ENCODE measurements around the gene NFKB2. TPM values are rescaled to one million over a fixed set of nuclear protein-coding genes. Genes with fewer than 3 reads are reported as not detected.

NFKB2 gene
- total and polyA plus RNA-seq, 8 donors = 17.0 to 58.0 (median 26.5) TPM

GRCh38 chr10:102422545-102423129 lies 27.1 kb downstream of the NFKB2 start:
- Histone ChIP-seq H3K36me3 (peaks cover 0 to 7% (median 0%) of the 10 kb centered on the region in 3 donors), H3K9me3 (no peaks in the 10 kb centered on the region), H3K27me3 (no peaks in the 10 kb centered on the region), H3K4me1 (peaks cover 7 to 19% (median 12%) of the 10 kb centered on the region in 3 donors), H3K27ac (peak overlapping the region; percentile 86 to 93 (median 92)), H3K4me3 (peak overlapping the region; percentile 59 to 77 (median 74))
- intact Hi-C loops (cut with DNase I) = no loop called here
- peak; percentile 73 to 95 (median 88) for DNase-seq
- no peak for FAIRE-seq
- WGBS, 2 donors = 1 to 3% methylated on average over 28 of the region's 28 CpGs
- peak; percentile 53 to 71 (median 66) for ATAC-seq
- peak; percentile 64 to 78 (median 70) for TF ChIP-seq CTCF (IDR thresholded peaks at IDR 0.05)

- Histone ChIP-seq H3K9me3 (no peaks in the 10 kb centered on the region), H3K27ac (no peak overlapping the region), H3K36me3 (peaks cover 0 to 7% (median 0%) of the 10 kb centered on the region in 3 donors), H3K27me3 (no peaks in the 10 kb centered on the region), H3K4me3 (peak overlapping the region in 2 of 4 donors; percentile 59 to 72), H3K4me1 (peaks cover 7 to 19% (median 12%) of the 10 kb centered on the region in 3 donors)
- DNase-seq (peak in 1 of 6 donors; percentile 58), FAIRE-seq (no peak), ATAC-seq (no peak)
- WGBS, 2 donors = 82 to 90% methylated on average over 13 of the region's 13 CpGs
- intact Hi-C loops (cut with DNase I) = no loop called here
- TF ChIP-seq CTCF (IDR thresholded peaks at IDR 0.05) = no peak
Measured at GRCh38 chr10:102423372-102423968, 28.0 kb downstream of the NFKB2 start.

- no peak overlapping the region for H3K27ac ChIP-seq
- peaks cover 7 to 16% (median 12%) of the 10 kb centered on the region in 3 donors for H3K4me1 ChIP-seq
- no peak for TF ChIP-seq CTCF (IDR thresholded peaks at IDR 0.05)
- no peak for ATAC-seq
- intact Hi-C loops (cut with DNase I) = no loop called here
- no peaks in the 10 kb centered on the region for H3K27me3 ChIP-seq
- H3K9me3 ChIP-seq = no peaks in the 10 kb centered on the region
- WGBS, 2 donors = 69 to 89% methylated on average over 9 of the region's 9 CpGs
- H3K4me3 ChIP-seq = no peak overlapping the region
- peaks cover 0 to 7% (median 0%) of the 10 kb centered on the region in 3 donors for H3K36me3 ChIP-seq
- FAIRE-seq = no peak
- peak in 1 of 6 donors; percentile 67 for DNase-seq
Measured at GRCh38 chr10:102424145-102424544, 28.6 kb downstream of the NFKB2 start.

GRCh38 chr10:102424916-102425315 lies 29.4 kb downstream of the NFKB2 start:
- Histone ChIP-seq H3K27ac (no peak overlapping the region), H3K36me3 (peaks cover 0 to 7% (median 0%) of the 10 kb centered on the region in 3 donors), H3K4me3 (no peak overlapping the region), H3K9me3 (no peaks in the 10 kb centered on the region), H3K4me1 (peaks cover 7 to 12% (median 10%) of the 10 kb centered on the region in 3 donors), H3K27me3 (no peaks in the 10 kb centered on the region)
- DNase-seq (peak in 1 of 6 donors; percentile 44), FAIRE-seq (no peak), ATAC-seq (no peak)
- TF ChIP-seq CTCF (IDR thresholded peaks at IDR 0.05) = no peak
- WGBS, 2 donors = 88 to 90% methylated on average over 6 of the region's 6 CpGs
- intact Hi-C loops (cut with DNase I) = no loop called here

- H3K4me1 ChIP-seq = peaks cover 5 to 12% (median 7%) of the 10 kb centered on the region in 3 donors
- no peak overlapping the region for H3K27ac ChIP-seq
- 97 to 100% methylated on average over 1 of the region's 1 CpG for WGBS, 2 donors
- intact Hi-C loops (cut with DNase I) = no loop called here
- DNase-seq (peak in 1 of 6 donors; percentile 33), FAIRE-seq (no peak), ATAC-seq (no peak)
- H3K27me3 ChIP-seq = no peaks in the 10 kb centered on the region
- no peaks in the 10 kb centered on the region for H3K9me3 ChIP-seq
- peaks cover 0 to 7% (median 0%) of the 10 kb centered on the region in 3 donors for H3K36me3 ChIP-seq
- no peak overlapping the region for H3K4me3 ChIP-seq
- no peak for TF ChIP-seq CTCF (IDR thresholded peaks at IDR 0.05)
Measured at GRCh38 chr10:102425444-102425843, 29.9 kb downstream of the NFKB2 start.
